GM21717 (cell line): ENCODE data around the gene GUCD1.
"Not testable (repeated sequence)": the region's sequence is repeated elsewhere in the genome, so short reads cannot be mapped to it uniquely, and the experiment has no call there.

Experiments
- ATAC-seq: cut with Tn5 transposase; IDR thresholded peaks from one replicate; pipeline ENCODE4 v1.9.1; 2021; ENCODE audit warnings: mild to moderate bottlenecking, moderate library complexity; ENCODE audit not compliant: unreplicated experiment

The GUCD1 gene

GRCh38 chr22:24532075-24532474, 22.9 kb downstream of the GUCD1 start:
- ATAC-seq, result no peak

- ATAC-seq, result not testable (repeated sequence)
Measured at GRCh38 chr22:24530968-24531367, 24.0 kb downstream of the GUCD1 start.

GRCh38 chr22:24529898-24530297, 25.0 kb downstream of the GUCD1 start:
- ATAC-seq, result no peak

GRCh38 chr22:24526191-24526590, 28.7 kb downstream of the GUCD1 start:
- ATAC-seq, result no peak

- peak; percentile 73 for ATAC-seq
Measured at GRCh38 chr22:24525416-24526037, 29.4 kb downstream of the GUCD1 start.

GRCh38 chr22:24523873-24524272, 31.1 kb downstream of the GUCD1 start:
- no peak for ATAC-seq

- no peak for ATAC-seq
Measured at GRCh38 chr22:24521791-24522245, 33.1 kb downstream of the GUCD1 start.

GRCh38 chr22:24519496-24519895, 35.4 kb downstream of the GUCD1 start:
- ATAC-seq, result no peak

GRCh38 chr22:24518771-24519485, 36.0 kb downstream of the GUCD1 start:
- no peak for ATAC-seq

GRCh38 chr22:24518228-24518627, 36.7 kb downstream of the GUCD1 start:
- no peak for ATAC-seq

- ATAC-seq, result no peak
Measured at GRCh38 chr22:24517446-24517845, 37.5 kb downstream of the GUCD1 start.

- ATAC-seq, result no peak
Measured at GRCh38 chr22:24516301-24516737, 38.6 kb downstream of the GUCD1 start.

GRCh38 chr22:24515027-24515338, 40.0 kb downstream of the GUCD1 start:
- no peak for ATAC-seq

- no peak for ATAC-seq
Measured at GRCh38 chr22:24514241-24515026, 40.5 kb downstream of the GUCD1 start.

GRCh38 chr22:24513378-24514240, 41.3 kb downstream of the GUCD1 start:
- no peak for ATAC-seq

- no peak for ATAC-seq
Measured at GRCh38 chr22:24512043-24512442, 42.9 kb downstream of the GUCD1 start.

- ATAC-seq, result no peak
Measured at GRCh38 chr22:24510637-24511625, 44.0 kb downstream of the GUCD1 start.

GRCh38 chr22:24507716-24508115, 47.2 kb downstream of the GUCD1 start:
- ATAC-seq, result no peak

- ATAC-seq, result no peak
Measured at GRCh38 chr22:24506802-24507438, 48.0 kb downstream of the GUCD1 start.
